Glutamatergic neuron (in vitro differentiated cells): ENCODE results near the gene CCDC187. TPM values are rescaled to one million over a fixed set of nuclear protein-coding genes. Genes with fewer than 3 reads are reported as not detected.

Source experiments
- DNase-seq: peaks from one replicate; pipeline ENCODE4 v3.0.0; 2022
- H3K27ac Mint-ChIP-seq: one replicate; pipeline ENCODE4 v1.8.0; 2020; ENCODE audit warnings: mild to moderate bottlenecking, mixed read lengths, inconsistent platforms; ENCODE audit not compliant: unreplicated experiment
- H3K27me3 Mint-ChIP-seq: one replicate; pipeline ENCODE4 v1.8.0; 2020; ENCODE audit warnings: mild to moderate bottlenecking, moderate library complexity, mixed read lengths, inconsistent platforms; ENCODE audit not compliant: unreplicated experiment
- H3K36me3 Mint-ChIP-seq: one replicate; pipeline ENCODE4 v1.8.0; 2020; ENCODE audit warnings: mild to moderate bottlenecking, mixed read lengths, inconsistent platforms; ENCODE audit not compliant: unreplicated experiment
- H3K4me1 Mint-ChIP-seq: one replicate; pipeline ENCODE4 v1.8.0; 2020; ENCODE audit warnings: mild to moderate bottlenecking, low read depth, mixed read lengths, inconsistent platforms; ENCODE audit not compliant: unreplicated experiment
- H3K4me3 Mint-ChIP-seq: one replicate; pipeline ENCODE4 v1.8.0; 2020; ENCODE audit warnings: mild to moderate bottlenecking, mixed read lengths, inconsistent platforms; ENCODE audit not compliant: unreplicated experiment
- H3K9me3 Mint-ChIP-seq: one replicate; pipeline ENCODE4 v1.8.0; 2020; ENCODE audit warnings: mild to moderate bottlenecking, moderate library complexity, mixed read lengths, inconsistent platforms; ENCODE audit not compliant: unreplicated experiment
- total RNA-seq: library from RNA; stranded (reverse); fragmentation: NEBNext Ultra II Directional; extraction: Animal tissue kit (Norgen Biotek cat#: 25700); gene quantifications from one replicate; pipeline ENCODE4 v1.2.1, GENCODE V29; 2021; ENCODE audit not compliant: unreplicated experiment
- TF ChIP-seq, protein P1 (sequence below): fragments of 200-600 bp; sonication (generic); IDR thresholded peaks from one replicate; pipeline ENCODE4 v1.5.0; 2021; ENCODE audit not compliant: partially characterized antibody, unreplicated experiment

CCDC187 gene
- total RNA-seq, 1 donor from 2014 or later, result 15.8 TPM

DNA sequence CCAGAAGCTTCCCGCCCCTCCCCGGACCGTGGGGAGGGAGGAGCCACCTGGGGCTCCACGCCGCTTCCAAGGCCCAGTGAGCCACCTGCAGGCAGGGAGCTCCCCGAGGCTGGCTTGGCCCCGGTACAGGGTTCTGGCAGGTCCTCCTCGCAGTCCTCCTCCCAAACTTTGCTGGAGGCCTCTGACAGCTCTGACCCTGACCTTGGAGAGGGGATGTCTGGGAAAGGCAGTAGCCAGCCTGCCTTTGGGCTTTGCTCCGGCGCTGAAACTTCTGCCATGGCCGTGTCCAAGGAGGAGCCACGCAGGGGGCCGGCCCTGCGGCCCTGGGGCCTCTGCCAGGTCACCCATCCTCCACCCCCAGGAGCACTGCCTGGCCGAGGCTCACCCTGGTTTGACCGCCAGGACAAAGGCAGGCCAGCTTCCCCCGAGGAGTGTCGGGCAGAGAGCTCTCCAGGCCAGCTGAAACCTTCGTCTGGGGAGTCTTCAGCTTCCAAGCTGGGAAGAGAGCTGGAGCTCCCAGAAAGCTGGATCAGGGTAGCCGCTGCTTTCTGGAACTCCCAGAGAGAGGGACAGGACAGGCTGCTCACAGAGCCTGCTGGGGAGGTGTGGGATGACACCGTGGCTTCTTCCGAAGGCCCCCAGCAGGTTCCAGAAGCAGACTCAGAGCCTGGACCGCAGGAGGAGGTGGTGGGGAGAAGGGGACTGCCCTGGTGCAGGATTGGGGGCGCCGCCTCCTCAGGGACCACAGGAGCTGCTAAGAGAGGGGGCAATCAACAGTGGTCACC is 49.3 kb downstream of the CCDC187 start:
- H3K4me3 Mint-ChIP-seq, result no peak overlapping the region
- H3K4me1 Mint-ChIP-seq, result peaks cover 10% of the 10 kb centered on the region
- peaks cover 3% of the 10 kb centered on the region for H3K27me3 Mint-ChIP-seq
- no peaks in the 10 kb centered on the region for H3K36me3 Mint-ChIP-seq
- DNase-seq, result no peak
- peaks cover 1% of the 10 kb centered on the region for H3K9me3 Mint-ChIP-seq
- H3K27ac Mint-ChIP-seq, result no peak overlapping the region
- TF ChIP-seq, protein P1, sequence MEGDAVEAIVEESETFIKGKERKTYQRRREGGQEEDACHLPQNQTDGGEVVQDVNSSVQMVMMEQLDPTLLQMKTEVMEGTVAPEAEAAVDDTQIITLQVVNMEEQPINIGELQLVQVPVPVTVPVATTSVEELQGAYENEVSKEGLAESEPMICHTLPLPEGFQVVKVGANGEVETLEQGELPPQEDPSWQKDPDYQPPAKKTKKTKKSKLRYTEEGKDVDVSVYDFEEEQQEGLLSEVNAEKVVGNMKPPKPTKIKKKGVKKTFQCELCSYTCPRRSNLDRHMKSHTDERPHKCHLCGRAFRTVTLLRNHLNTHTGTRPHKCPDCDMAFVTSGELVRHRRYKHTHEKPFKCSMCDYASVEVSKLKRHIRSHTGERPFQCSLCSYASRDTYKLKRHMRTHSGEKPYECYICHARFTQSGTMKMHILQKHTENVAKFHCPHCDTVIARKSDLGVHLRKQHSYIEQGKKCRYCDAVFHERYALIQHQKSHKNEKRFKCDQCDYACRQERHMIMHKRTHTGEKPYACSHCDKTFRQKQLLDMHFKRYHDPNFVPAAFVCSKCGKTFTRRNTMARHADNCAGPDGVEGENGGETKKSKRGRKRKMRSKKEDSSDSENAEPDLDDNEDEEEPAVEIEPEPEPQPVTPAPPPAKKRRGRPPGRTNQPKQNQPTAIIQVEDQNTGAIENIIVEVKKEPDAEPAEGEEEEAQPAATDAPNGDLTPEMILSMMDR, result no peak

GRCh38 chr9:136253246-136254130 is 50.4 kb downstream of the CCDC187 start:
- Mint-ChIP-seq H3K36me3 (no peaks in the 10 kb centered on the region), H3K27me3 (peaks cover 3% of the 10 kb centered on the region), H3K27ac (no peak overlapping the region), H3K4me3 (no peak overlapping the region), H3K9me3 (no peaks in the 10 kb centered on the region), H3K4me1 (peaks cover 7% of the 10 kb centered on the region)
- TF ChIP-seq, protein P1, result no peak
- DNase-seq, result no peak

DNA sequence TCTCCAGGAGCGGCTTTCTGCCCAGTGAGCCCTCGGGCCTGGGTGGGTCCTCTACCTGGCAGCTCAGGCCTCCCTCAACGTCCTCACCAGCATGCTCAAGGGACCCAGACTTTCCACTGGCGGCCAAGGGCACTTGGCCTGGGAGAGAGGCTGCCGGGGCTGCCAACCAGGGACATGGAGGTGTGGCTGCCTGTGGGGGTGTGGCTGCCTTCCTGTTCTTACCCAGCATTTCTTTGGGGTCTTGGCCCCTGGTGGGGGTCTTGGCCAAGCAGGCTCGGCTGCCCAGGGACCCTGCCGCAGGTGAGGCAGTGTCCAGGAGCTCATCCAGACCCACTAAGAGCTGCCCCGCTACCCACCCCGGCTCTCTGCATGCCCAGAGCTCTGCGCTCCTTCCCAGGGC is 51.0 kb downstream of the CCDC187 start:
- TF ChIP-seq, protein P1, result no peak
- Mint-ChIP-seq H3K27ac (no peak overlapping the region), H3K27me3 (peaks cover 3% of the 10 kb centered on the region), H3K36me3 (no peaks in the 10 kb centered on the region), H3K4me1 (peaks cover 7% of the 10 kb centered on the region), H3K4me3 (no peak overlapping the region), H3K9me3 (no peaks in the 10 kb centered on the region)
- no peak for DNase-seq

- Mint-ChIP-seq H3K4me3 (no peak overlapping the region), H3K4me1 (peaks cover 13% of the 10 kb centered on the region), H3K27ac (no peak overlapping the region), H3K9me3 (no peaks in the 10 kb centered on the region), H3K36me3 (no peaks in the 10 kb centered on the region), H3K27me3 (peaks cover 3% of the 10 kb centered on the region)
- DNase-seq, result no peak
- TF ChIP-seq, protein P1, result no peak
These were observed 51.6 kb downstream of the CCDC187 start for GRCh38 chr9:136252281-136252680.
